ENCODE measurements around the gene SNAPC1. TPM values are rescaled to one million over a fixed set of nuclear protein-coding genes. Genes with fewer than 3 reads are reported as not detected.
"Not testable (repeated sequence)": the region's sequence is repeated elsewhere in the genome, so short reads cannot be mapped to it uniquely, and the experiment has no call there.

The SNAPC1 gene
- polyA plus RNA-seq, 2 of the 4 experiments (the other 2 are of a cell fraction), result 22.8 to 30.5 TPM

DNA sequence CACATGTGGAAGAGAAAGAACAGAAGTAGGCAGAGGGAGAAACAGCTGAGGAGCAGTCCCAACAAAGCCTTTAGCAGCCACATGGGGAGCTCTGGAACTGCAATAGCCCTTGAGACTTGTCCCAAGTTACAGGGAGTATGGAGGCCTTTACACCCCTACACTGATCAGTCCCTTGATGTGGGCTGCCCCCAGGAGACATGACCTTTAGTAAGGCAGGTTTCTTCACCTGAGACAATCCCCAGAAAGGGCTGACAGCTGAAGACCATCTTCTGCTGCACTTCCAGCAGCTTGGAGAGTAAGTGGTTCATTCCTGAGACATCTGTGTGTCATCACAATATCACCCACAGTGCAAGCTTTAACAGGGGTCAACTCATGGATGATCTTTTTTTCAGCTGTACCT lies 8.6 kb upstream of the SNAPC1 start:
- H3K9me3 ChIP-seq, result no peaks in the 10 kb centered on the region
- ATAC-seq (peak; percentile 35 to 41; a peak in 3 of 6 replicates), FAIRE-seq (no peak), DNase-seq (ENCODE audit: low read depth in 1 of 2, low spot score in 1 of 2) (no peak)
- no peak overlapping the region for H3K4me3 ChIP-seq
- peaks cover 47% of the 10 kb centered on the region for H3K4me1 ChIP-seq
- POLR2A ChIA-PET, result no interaction called here
- CTCF ChIA-PET, result interaction anchor here (0.7 to 1.4 kb wide), 3 partner anchors 13 to 284 kb away, joined by 3 to 5 read pairs (median 3); no protein-coding TSS in a partner anchor
- H3K27ac ChIP-seq, result peak overlapping the region in 1 of 2 experiments; percentile 39; a peak in 2 of 6 replicates
- no peak for TF ChIP-seq EHF (CRISPR knock-in tag; IDR thresholded peaks at IDR 0.05)
- 0 out of 2 replicates have a peak, but pooled peaks have one; percentile 30 for TF ChIP-seq FOSB (CRISPR knock-in tag; IDR thresholded peaks at IDR 0.05)
- peak; percentile 41; the same call in 1 of the 2 replicates for TF ChIP-seq TFCP2L1 (CRISPR knock-in tag; IDR thresholded peaks at IDR 0.05)
- TF ChIP-seq, protein P1, sequence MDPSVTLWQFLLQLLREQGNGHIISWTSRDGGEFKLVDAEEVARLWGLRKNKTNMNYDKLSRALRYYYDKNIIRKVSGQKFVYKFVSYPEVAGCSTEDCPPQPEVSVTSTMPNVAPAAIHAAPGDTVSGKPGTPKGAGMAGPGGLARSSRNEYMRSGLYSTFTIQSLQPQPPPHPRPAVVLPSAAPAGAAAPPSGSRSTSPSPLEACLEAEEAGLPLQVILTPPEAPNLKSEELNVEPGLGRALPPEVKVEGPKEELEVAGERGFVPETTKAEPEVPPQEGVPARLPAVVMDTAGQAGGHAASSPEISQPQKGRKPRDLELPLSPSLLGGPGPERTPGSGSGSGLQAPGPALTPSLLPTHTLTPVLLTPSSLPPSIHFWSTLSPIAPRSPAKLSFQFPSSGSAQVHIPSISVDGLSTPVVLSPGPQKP (IDR thresholded peaks at IDR 0.05; ENCODE audit: low read depth, low read length), result no peak
- no peak for TF ChIP-seq TP53 (CRISPR knock-in tag; IDR thresholded peaks at IDR 0.05)
- no peak for TF ChIP-seq MYC (IDR thresholded peaks at IDR 0.05; ENCODE audit: borderline replicate concordance, low read length)
- no peak for TF ChIP-seq JUN (IDR thresholded peaks at IDR 0.05)
- no peak for TF ChIP-seq HOXB13 (CRISPR knock-in tag; IDR thresholded peaks at IDR 0.05; ENCODE audit: low read depth)
- TF ChIP-seq, protein P2, sequence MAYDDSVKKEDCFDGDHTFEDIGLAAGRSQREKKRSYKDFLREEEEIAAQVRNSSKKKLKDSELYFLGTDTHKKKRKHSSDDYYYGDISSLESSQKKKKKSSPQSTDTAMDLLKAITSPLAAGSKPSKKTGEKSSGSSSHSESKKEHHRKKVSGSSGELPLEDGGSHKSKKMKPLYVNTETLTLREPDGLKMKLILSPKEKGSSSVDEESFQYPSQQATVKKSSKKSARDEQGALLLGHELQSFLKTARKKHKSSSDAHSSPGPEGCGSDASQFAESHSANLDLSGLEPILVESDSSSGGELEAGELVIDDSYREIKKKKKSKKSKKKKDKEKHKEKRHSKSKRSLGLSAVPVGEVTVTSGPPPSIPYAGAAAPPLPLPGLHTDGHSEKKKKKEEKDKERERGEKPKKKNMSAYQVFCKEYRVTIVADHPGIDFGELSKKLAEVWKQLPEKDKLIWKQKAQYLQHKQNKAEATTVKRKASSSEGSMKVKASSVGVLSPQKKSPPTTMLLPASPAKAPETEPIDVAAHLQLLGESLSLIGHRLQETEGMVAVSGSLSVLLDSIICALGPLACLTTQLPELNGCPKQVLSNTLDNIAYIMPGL (CRISPR knock-in tag; IDR thresholded peaks at IDR 0.05; ENCODE audit: borderline replicate concordance), result no peak
- no peak for TF ChIP-seq HDAC2 (IDR thresholded peaks at IDR 0.05)
- no peak overlapping the region for H3K4me2 ChIP-seq

DNA sequence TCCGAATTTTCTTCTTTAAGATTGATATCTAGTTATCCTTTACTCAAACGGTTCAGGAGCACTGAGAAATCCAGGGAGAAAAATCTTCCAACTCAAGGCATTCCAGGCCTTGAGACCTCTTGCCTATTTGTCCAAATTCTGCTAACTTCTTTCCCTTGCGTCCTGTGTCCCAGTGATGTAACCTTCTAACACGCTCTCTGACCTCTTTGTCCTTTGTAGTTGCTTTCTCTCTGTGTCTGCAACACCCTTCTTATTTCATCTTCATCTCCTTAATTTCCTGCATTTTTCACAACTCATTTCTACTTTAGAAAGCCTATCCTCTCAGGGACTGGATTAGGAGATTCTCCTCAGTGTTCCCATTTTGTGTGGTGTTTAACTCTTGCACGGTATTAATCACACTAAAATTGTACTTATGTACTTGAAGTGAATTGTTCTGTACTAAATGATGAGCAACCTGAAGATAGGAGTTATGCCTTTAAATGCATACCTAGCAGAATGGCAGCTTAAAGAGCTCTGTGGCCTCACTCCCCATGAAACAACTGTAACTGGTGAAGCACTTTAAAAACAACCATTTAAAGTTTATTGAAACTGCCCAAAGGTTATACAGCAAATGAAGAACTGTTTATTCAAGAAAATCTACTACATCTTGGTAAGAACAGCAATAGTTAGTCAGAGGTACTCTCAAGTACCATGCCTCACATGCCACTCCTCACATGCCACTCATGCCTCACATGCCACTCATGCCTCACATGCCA lies 7.4 kb upstream of the SNAPC1 start:
- POLR2A ChIA-PET, result no interaction called here
- peak in 1 of 2 experiments; percentile 16; a peak in 1 of 6 replicates for ATAC-seq
- Histone ChIP-seq H3K4me2 (no peak overlapping the region), H3K4me3 (no peak overlapping the region), H3K9me3 (no peaks in the 10 kb centered on the region), H3K27ac (peak overlapping the region; percentile 34 to 48; a peak in 4 of 6 replicates), H3K4me1 (peaks cover 36% of the 10 kb centered on the region)
- no peak for FAIRE-seq
- CTCF ChIA-PET, result interaction anchor here (1.5 kb wide), 1 partner anchor 83 kb away, joined by 3 read pairs; no protein-coding TSS in a partner anchor
- TF ChIP-seq POLR2AphosphoS2 (conservative IDR thresholded peaks at IDR 0.05; ENCODE audit: low read length) (0 out of 2 replicates have a peak, but pooled peaks have one; percentile 45), EHF (CRISPR knock-in tag; IDR thresholded peaks at IDR 0.05) (no peak), JUN (IDR thresholded peaks at IDR 0.05) (0 out of 5 replicates have a peak, but pooled peaks of 1 of the 2 experiments have one; percentile 5)
- DNase-seq (ENCODE audit: low read depth in 1 of 2, low spot score in 1 of 2), result no peak
- 74% methylated on average over 5 of the region's 5 CpGs for WGBS (ENCODE audit: missing lambda C conversion rate)

DNA sequence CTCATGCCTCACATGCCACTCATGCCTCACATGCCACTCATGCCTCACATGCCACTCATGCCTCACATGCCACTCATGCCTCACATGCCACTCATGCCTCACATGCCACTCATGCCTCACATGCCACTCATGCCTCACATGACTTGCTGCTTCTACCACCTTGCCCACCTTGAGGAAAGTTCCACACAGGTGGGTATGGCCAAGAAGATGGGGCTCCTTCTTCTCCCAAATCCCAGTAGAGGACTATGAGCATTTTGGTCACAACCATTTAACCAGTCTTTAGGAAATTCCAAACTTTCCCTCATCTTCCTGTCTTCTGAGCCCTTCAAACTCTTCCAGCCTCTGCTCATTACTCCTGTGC lies 6.9 kb upstream of the SNAPC1 start:
- TF ChIP-seq, protein P3, sequence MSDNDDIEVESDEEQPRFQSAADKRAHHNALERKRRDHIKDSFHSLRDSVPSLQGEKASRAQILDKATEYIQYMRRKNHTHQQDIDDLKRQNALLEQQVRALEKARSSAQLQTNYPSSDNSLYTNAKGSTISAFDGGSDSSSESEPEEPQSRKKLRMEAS (IDR thresholded peaks at IDR 0.05), result 0 out of 2 replicates have a peak, but pooled peaks have one; percentile 55
- TF ChIP-seq GATA3 (IDR thresholded peaks at IDR 0.05; ENCODE audit: borderline replicate concordance) (peak; percentile 86; the same call in 1 of the 2 replicates), JUN (IDR thresholded peaks at IDR 0.05) (0 out of 5 replicates have a peak, but pooled peaks of 1 of the 2 experiments have one; percentile 3)
- ATAC-seq; H3K4me3 ChIP-seq; H3K9me3 ChIP-seq; FAIRE-seq; POLR2A ChIA-PET; H3K4me2 ChIP-seq; DNase-seq (ENCODE audit: low read depth in 1 of 2, low spot score in 1 of 2): not testable (repeated sequence)
- H3K4me1 ChIP-seq, result peaks cover 30% of the 10 kb centered on the region
- CTCF ChIA-PET, result interaction anchor here (1.5 kb wide), 1 partner anchor 82 kb away, joined by 3 read pairs; no protein-coding TSS in a partner anchor
- H3K27ac ChIP-seq, result peak overlapping the region; percentile 22 to 48; a peak in 3 of 6 replicates

DNA sequence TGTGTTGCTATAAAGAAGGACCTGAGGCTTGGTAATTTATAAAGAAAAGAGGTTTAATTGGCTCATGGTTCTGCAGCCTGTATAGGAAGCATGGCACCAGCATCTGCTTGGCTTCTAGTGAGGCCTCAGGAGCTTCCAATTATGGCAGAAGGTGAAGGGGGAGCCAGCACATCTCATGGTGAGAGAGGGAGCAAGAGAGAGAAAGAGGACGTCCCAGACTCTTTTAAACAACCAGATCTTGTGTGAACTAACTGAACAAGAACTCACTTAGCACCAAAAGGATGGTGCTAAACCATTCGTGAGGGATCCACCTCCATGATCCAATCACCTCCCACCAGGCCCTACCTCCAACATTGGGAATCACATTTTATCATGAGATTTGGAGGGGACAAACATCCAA lies 6.1 kb upstream of the SNAPC1 start:
- FAIRE-seq, result no peak
- CTCF ChIA-PET, result interaction anchor here (1.1 kb wide), 1 partner anchor 196 kb away, joined by 4 read pairs; no protein-coding TSS in a partner anchor
- POLR2A ChIA-PET, result no interaction called here
- Histone ChIP-seq H3K9me3 (no peaks in the 10 kb centered on the region), H3K4me2 (no peak overlapping the region), H3K4me3 (no peak overlapping the region), H3K27ac (peak overlapping the region in 1 of 2 experiments; percentile 48; a peak in 2 of 6 replicates), H3K4me1 (peaks cover 28% of the 10 kb centered on the region)
- ATAC-seq, result no peak; a peak in 1 of 6 replicates
- DNase-seq (ENCODE audit: low read depth in 1 of 2, low spot score in 1 of 2), result no peak
- WGBS (ENCODE audit: missing lambda C conversion rate), result 79% methylated on average over 2 of the region's 2 CpGs
- TF ChIP-seq, protein P4, sequence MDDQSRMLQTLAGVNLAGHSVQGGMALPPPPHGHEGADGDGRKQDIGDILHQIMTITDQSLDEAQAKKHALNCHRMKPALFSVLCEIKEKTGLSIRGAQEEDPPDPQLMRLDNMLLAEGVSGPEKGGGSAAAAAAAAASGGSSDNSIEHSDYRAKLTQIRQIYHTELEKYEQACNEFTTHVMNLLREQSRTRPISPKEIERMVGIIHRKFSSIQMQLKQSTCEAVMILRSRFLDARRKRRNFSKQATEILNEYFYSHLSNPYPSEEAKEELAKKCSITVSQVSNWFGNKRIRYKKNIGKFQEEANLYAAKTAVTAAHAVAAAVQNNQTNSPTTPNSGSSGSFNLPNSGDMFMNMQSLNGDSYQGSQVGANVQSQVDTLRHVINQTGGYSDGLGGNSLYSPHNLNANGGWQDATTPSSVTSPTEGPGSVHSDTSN (IDR thresholded peaks at IDR 0.05), result no peak
- TF ChIP-seq, protein P5, sequence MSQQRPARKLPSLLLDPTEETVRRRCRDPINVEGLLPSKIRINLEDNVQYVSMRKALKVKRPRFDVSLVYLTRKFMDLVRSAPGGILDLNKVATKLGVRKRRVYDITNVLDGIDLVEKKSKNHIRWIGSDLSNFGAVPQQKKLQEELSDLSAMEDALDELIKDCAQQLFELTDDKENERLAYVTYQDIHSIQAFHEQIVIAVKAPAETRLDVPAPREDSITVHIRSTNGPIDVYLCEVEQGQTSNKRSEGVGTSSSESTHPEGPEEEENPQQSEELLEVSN (IDR thresholded peaks at IDR 0.05; ENCODE audit: borderline replicate concordance, low read depth), result no peak
- TF ChIP-seq CHD4 (IDR thresholded peaks at IDR 0.05; ENCODE audit: borderline replicate concordance), result no peak
- TF ChIP-seq RNF2 (IDR thresholded peaks at IDR 0.05; ENCODE audit: borderline replicate concordance, low read depth), result no peak
- TF ChIP-seq, protein P6, sequence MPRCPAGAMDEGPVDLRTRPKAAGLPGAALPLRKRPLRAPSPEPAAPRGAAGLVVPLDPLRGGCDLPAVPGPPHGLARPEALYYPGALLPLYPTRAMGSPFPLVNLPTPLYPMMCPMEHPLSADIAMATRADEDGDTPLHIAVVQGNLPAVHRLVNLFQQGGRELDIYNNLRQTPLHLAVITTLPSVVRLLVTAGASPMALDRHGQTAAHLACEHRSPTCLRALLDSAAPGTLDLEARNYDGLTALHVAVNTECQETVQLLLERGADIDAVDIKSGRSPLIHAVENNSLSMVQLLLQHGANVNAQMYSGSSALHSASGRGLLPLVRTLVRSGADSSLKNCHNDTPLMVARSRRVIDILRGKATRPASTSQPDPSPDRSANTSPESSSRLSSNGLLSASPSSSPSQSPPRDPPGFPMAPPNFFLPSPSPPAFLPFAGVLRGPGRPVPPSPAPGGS (IDR thresholded peaks at IDR 0.05), result no peak
- no peak for TF ChIP-seq EHMT2 (IDR thresholded peaks at IDR 0.05; ENCODE audit: low read depth)
- TF ChIP-seq FOSL2 (IDR thresholded peaks at IDR 0.05), result no peak
- no peak for TF ChIP-seq FOSL2 (CRISPR knock-in tag; IDR thresholded peaks at IDR 0.05)
- no peak; the same call in 1 of the 2 replicates for TF ChIP-seq POLR2AphosphoS2 (conservative IDR thresholded peaks at IDR 0.05; ENCODE audit: low read length)
- TF ChIP-seq MAZ (IDR thresholded peaks at IDR 0.05; ENCODE audit: borderline replicate concordance, low read depth, low read length), result no peak
